Psoas muscle (tissue), 8 donors: ENCODE measurements around the gene KLHL10. TPM values are rescaled to one million over a fixed set of nuclear protein-coding genes. Genes with fewer than 3 reads are reported as not detected.
A peak's percentile ranks its signal among the peaks of the same experiment; 100 is the strongest.

Experiments used
- ATAC-seq, 4 donors: fragments of 200-7000 bp; cut with Tn5 transposase; one replicate each; pipeline ENCODE4 v1.9.1; 2020; ENCODE audit warnings: moderate library complexity in 3 of 4, mild to moderate bottlenecking in 2 of 4
- DNase-seq, 2 donors: peaks; one replicate each; pipeline ENCODE4 v3.0.0-alpha.2; 2020
- H3K27ac ChIP-seq: fragments of 200-600 bp; one replicate; pipeline ENCODE4 v1.8.0; 2022
- H3K27me3 ChIP-seq, 3 donors: fragments of 200-600 bp in 1 of 3; one replicate each; pipeline versions ENCODE4 v1.6.1 to v1.8.0; 2013 to 2022; ENCODE audit warnings: low read length in 2 of 3, mild to moderate bottlenecking in 2 of 3, moderate library complexity in 1 of 3; ENCODE audit not compliant: insufficient read depth in 3 of 3
- H3K36me3 ChIP-seq, 2 donors: fragments of 200-600 bp in 1 of 2; one replicate each; pipeline versions ENCODE4 v1.6.1 to v1.8.0; 2013 to 2022; ENCODE audit warnings: low read depth in 1 of 2, mild to moderate bottlenecking in 1 of 2, moderate library complexity in 1 of 2; ENCODE audit not compliant: insufficient read depth in 1 of 2
- H3K4me1 ChIP-seq: fragments of 200-600 bp; one replicate; pipeline ENCODE4 v1.8.0; 2022
- H3K4me3 ChIP-seq: fragments of 200-600 bp; one replicate; pipeline ENCODE4 v1.8.0; 2022; ENCODE audit warnings: mild to moderate bottlenecking
- H3K9me3 ChIP-seq: fragments of 200-600 bp; one replicate; pipeline ENCODE4 v1.8.0; 2022
- CTCF ChIP-seq: fragments of 200-600 bp; IDR thresholded peaks from one replicate; pipeline ENCODE4 v1.8.0; 2022; ENCODE audit warnings: antibody characterized with exemption
- WGBS, 3 donors: extraction: QIAGEN DNeasy Blood & Tissue Kit; methylation state at CpG; one replicate each; pipeline versions ENCODE4 v1.1.6 to v1.1.7; 2013; 5-methylcytosine and 5-hydroxymethylcytosine counted together
- intact Hi-C, 2 donors: fragments of 100-400 bp; cut with DNase I; formaldehyde crosslinking; loops; one replicate each; pipeline versions ENCODE4 v1.11.0 to v1.14.2; 2022
- polyA plus RNA-seq, 3 donors: library from polyadenylated mRNA; stranded (reverse); fragments of 200-250 nt; gene quantifications; one replicate each; pipeline ENCODE4 v1.2.3, GENCODE V29; 2013
- total RNA-seq, 4 donors: library from RNA; stranded (reverse); fragmentation: NEBNext Ultra II Directional in 2 of 4; extraction: Animal tissue kit (Norgen Biotek cat#: 25700) in 2 of 4; gene quantifications; one replicate each; pipeline versions ENCODE4 v1.2.1 to v1.2.4, GENCODE V29; 2021 to 2023
- donor health status: healthy with polysubstance abuse.
- donor health status: DM: no; HTN: no; CAD: no; lungs with moderate emphysema.
- donor health status: Bipolar disorder and iron deficiency.
- donor health status: healthy.
- donor health status: DM: yes; HTN: yes; CAD: no.
- donor health status: DM: no; HTN: no; CAD: no.
- donor health status: DM: no; HTN: no; CAD: no.
- donor health status: DM: yes; HTN: yes; CAD: no.

Gene KLHL10
- total and polyA plus RNA-seq, 7 donors = 0.04 TPM; not detected in 6

GRCh38 chr17:41801374-41802271 is 36.0 kb upstream of the KLHL10 start:
- Histone ChIP-seq H3K27ac (no peak overlapping the region), H3K4me1 (peaks cover 6% of the 10 kb centered on the region), H3K27me3 (no peaks in the 10 kb centered on the region), H3K4me3 (peak overlapping the region; percentile 12), H3K36me3 (no peaks in the 10 kb centered on the region), H3K9me3 (no peaks in the 10 kb centered on the region)
- peak; percentile 98 for TF ChIP-seq CTCF
- DNase-seq (peak; percentile 79 to 91), ATAC-seq (peak; percentile 82 to 95 (median 90))
- 10 to 15% (median 13%) methylated on average over 14 of the region's 14 CpGs for WGBS, 3 donors
- intact Hi-C loops = loop anchor here (1.0 kb wide), 1 partner anchor 63 kb away; no protein-coding TSS in a partner anchor

- no peak for DNase-seq
- intact Hi-C loops = loop anchor here in 1 of 2 donors (1.0 kb wide), 1 partner anchor 20 kb away; no protein-coding TSS in a partner anchor
- ATAC-seq = no peak
- peaks cover 6% of the 10 kb centered on the region for H3K4me1 ChIP-seq
- H3K27me3 ChIP-seq = no peaks in the 10 kb centered on the region
- no peak overlapping the region for H3K27ac ChIP-seq
- H3K4me3 ChIP-seq = no peak overlapping the region
- TF ChIP-seq CTCF = no peak
- no peaks in the 10 kb centered on the region for H3K36me3 ChIP-seq
- no peaks in the 10 kb centered on the region for H3K9me3 ChIP-seq
- WGBS, 3 donors = 50 to 65% (median 53%) methylated on average over 24 of the region's 24 CpGs
These were observed 34.3 kb upstream of the KLHL10 start for GRCh38 chr17:41803049-41804020.

- intact Hi-C loops = no loop called here
- no peak for DNase-seq
- H3K4me1 ChIP-seq = no peaks in the 10 kb centered on the region
- no peak overlapping the region for H3K27ac ChIP-seq
- H3K36me3 ChIP-seq = no peaks in the 10 kb centered on the region
- WGBS, 3 donors = 82 to 89% (median 85%) methylated on average over 8 of the region's 8 CpGs
- no peak for TF ChIP-seq CTCF
- no peak overlapping the region for H3K4me3 ChIP-seq
- H3K9me3 ChIP-seq = no peaks in the 10 kb centered on the region
- ATAC-seq = no peak
- no peaks in the 10 kb centered on the region for H3K27me3 ChIP-seq
These were observed 30.8 kb upstream of the KLHL10 start for GRCh38 chr17:41806685-41807445.
